HG03039 (cell line): ENCODE results near the gene MUC12.
A peak's percentile ranks its signal among the peaks of the same experiment; 100 is the strongest.
"Not testable (repeated sequence)": the region's sequence is repeated elsewhere in the genome, so short reads cannot be mapped to it uniquely, and the experiment has no call there.

Experiments
- ATAC-seq: cut with Tn5 transposase; IDR thresholded peaks from one replicate; pipeline ENCODE4 v1.9.1; 2021; ENCODE audit warnings: mild to moderate bottlenecking, moderate library complexity; ENCODE audit not compliant: unreplicated experiment

The MUC12 gene

GRCh38 chr7:100985033-100985797, 15.8 kb downstream of the MUC12 start:
- not testable (repeated sequence) for ATAC-seq

GRCh38 chr7:100991631-100992030, 22.3 kb downstream of the MUC12 start:
- ATAC-seq = no peak

GRCh38 chr7:100992280-100992679, 22.9 kb downstream of the MUC12 start:
- not testable (repeated sequence) for ATAC-seq

- not testable (repeated sequence) for ATAC-seq
Observed at GRCh38 chr7:100994671-100995070, 25.3 kb downstream of the MUC12 start.

GRCh38 chr7:100998530-100998929, 29.2 kb downstream of the MUC12 start:
- ATAC-seq = not testable (repeated sequence)

GRCh38 chr7:100999334-100999733, 30.0 kb downstream of the MUC12 start:
- ATAC-seq = not testable (repeated sequence)

- not testable (repeated sequence) for ATAC-seq
Observed at GRCh38 chr7:101000025-101000424, 30.7 kb downstream of the MUC12 start.

- ATAC-seq = not testable (repeated sequence)
Observed at GRCh38 chr7:101002333-101002732, 33.0 kb downstream of the MUC12 start.

- ATAC-seq = not testable (repeated sequence)
Observed at GRCh38 chr7:101007361-101007760, 38.0 kb downstream of the MUC12 start.

GRCh38 chr7:101009629-101010028, 40.3 kb downstream of the MUC12 start:
- ATAC-seq = no peak

- ATAC-seq = no peak
Observed at GRCh38 chr7:101012931-101013330, 43.6 kb downstream of the MUC12 start.

GRCh38 chr7:101015626-101016025, 46.3 kb downstream of the MUC12 start:
- ATAC-seq = no peak

GRCh38 chr7:101017064-101017777, 47.9 kb downstream of the MUC12 start:
- ATAC-seq = peak; percentile 60

- no peak for ATAC-seq
Observed at GRCh38 chr7:101018271-101019167, 49.2 kb downstream of the MUC12 start.

GRCh38 chr7:101020444-101020843, 51.1 kb downstream of the MUC12 start:
- ATAC-seq = no peak

- ATAC-seq = no peak
Observed at GRCh38 chr7:101021703-101022102, 52.3 kb downstream of the MUC12 start.

GRCh38 chr7:101023839-101024238, 54.5 kb downstream of the MUC12 start:
- no peak for ATAC-seq

- no peak for ATAC-seq
Observed at GRCh38 chr7:101031082-101031481, 61.7 kb downstream of the MUC12 start.

GRCh38 chr7:101035941-101036340, 66.6 kb downstream of the MUC12 start:
- no peak for ATAC-seq

- ATAC-seq = not testable (repeated sequence)
Observed at GRCh38 chr7:101041283-101041682, 71.9 kb downstream of the MUC12 start.

GRCh38 chr7:101058355-101058754, 89.0 kb downstream of the MUC12 start:
- no peak for ATAC-seq
